Neuronal stem cell (in vitro differentiated cells): Measurements from ENCODE around the gene TNFRSF13B.
"Not testable (repeated sequence)": the region's sequence is repeated elsewhere in the genome, so short reads cannot be mapped to it uniquely, and the experiment has no call there.

Experiments used
- DNase-seq: peaks from one replicate; pipeline ENCODE4 v3.0.0-alpha.2; 2013; ENCODE audit warnings: low spot score
- H2AFZ ChIP-seq: one replicate; pipeline ENCODE4 v1.6.1; 2013; ENCODE audit warnings: mild to moderate bottlenecking, low read length, inconsistent platforms
- H2AK5ac ChIP-seq: 2 replicates; pipeline ENCODE4 v1.6.1; 2013; ENCODE audit warnings: low read depth, mild to moderate bottlenecking, inconsistent platforms, low read length, moderate library complexity, mixed read lengths
- H2BK120ac ChIP-seq: 2 replicates; pipeline ENCODE4 v1.6.1; 2013; ENCODE audit warnings: low read depth, mild to moderate bottlenecking, inconsistent platforms, low read length, moderate library complexity, mixed read lengths
- H2BK12ac ChIP-seq: one replicate; pipeline ENCODE4 v1.6.1; 2013; ENCODE audit warnings: low read length, inconsistent platforms
- H2BK15ac ChIP-seq: 2 replicates; pipeline ENCODE4 v1.6.1; 2013; ENCODE audit warnings: mild to moderate bottlenecking, low read length, inconsistent platforms, mixed read lengths
- H2BK5ac ChIP-seq: one replicate; pipeline ENCODE4 v1.6.1; 2013; ENCODE audit warnings: inconsistent platforms, mild to moderate bottlenecking, low read length, moderate library complexity
- H3K14ac ChIP-seq: one replicate; pipeline ENCODE4 v1.6.1; 2013; ENCODE audit warnings: low read length, inconsistent platforms
- H3K18ac ChIP-seq: 2 replicates; pipeline ENCODE4 v1.6.1; 2013; ENCODE audit warnings: low read length, inconsistent platforms
- H3K23ac ChIP-seq: 2 replicates; pipeline ENCODE4 v1.6.1; 2013; ENCODE audit warnings: low read depth, mild to moderate bottlenecking, mixed read lengths, low read length, inconsistent platforms; ENCODE audit not compliant: poor library complexity
- H3K27ac ChIP-seq: replicated peaks from 3 replicates; pipeline ENCODE4 v1.5.1; 2013; ENCODE audit warnings: low read length, inconsistent platforms
- H3K27me3 ChIP-seq, 3 experiments: 2 replicates each; pipeline ENCODE4 v1.6.1; 2013; ENCODE audit warnings: low read length in 3 of 3, mild to moderate bottlenecking in 2 of 3, inconsistent platforms in 1 of 3, low read depth in 1 of 3, mixed read lengths in 1 of 3, moderate library complexity in 1 of 3; ENCODE audit not compliant: control insufficient read depth in 3 of 3, insufficient read depth in 3 of 3
- H3K36me3 ChIP-seq, 2 donors: replicated peaks in 1 of 2; 2 replicates each; pipeline ENCODE4 v1.6.1; 2013; ENCODE audit warnings: low read length in 2 of 2; ENCODE audit not compliant: control insufficient read depth in 2 of 2, insufficient read depth in 2 of 2
- H3K4ac ChIP-seq: 2 replicates; pipeline ENCODE4 v1.6.1; 2013; ENCODE audit warnings: inconsistent platforms, mild to moderate bottlenecking, low read length, moderate library complexity
- H3K4me1 ChIP-seq, 2 donors: 1 replicate in 1 of 2; 2 replicates in 1 of 2; pipeline ENCODE4 v1.6.1; 2013; ENCODE audit warnings: low read length in 2 of 2, low read depth in 1 of 2; ENCODE audit not compliant: control insufficient read depth in 2 of 2, insufficient read depth in 1 of 2
- H3K4me2 ChIP-seq: one replicate; pipeline ENCODE4 v1.6.1; 2013; ENCODE audit warnings: mild to moderate bottlenecking, low read length, inconsistent platforms; ENCODE audit not compliant: insufficient read depth, poor library complexity, severe bottlenecking
- H3K4me3 ChIP-seq, 2 donors: 2 replicates each; pipeline ENCODE4 v1.5.1; 2013; ENCODE audit warnings: low read length in 2 of 2, mild to moderate bottlenecking in 2 of 2, inconsistent platforms in 1 of 2, moderate library complexity in 1 of 2
- H3K79me1 ChIP-seq: one replicate; pipeline ENCODE4 v1.6.1; 2013; ENCODE audit warnings: low read depth, mild to moderate bottlenecking, inconsistent platforms, low read length, moderate library complexity
- H3K9ac ChIP-seq: one replicate; pipeline ENCODE4 v1.6.1; 2013; ENCODE audit warnings: mild to moderate bottlenecking, low read depth, low read length, inconsistent platforms; ENCODE audit not compliant: poor library complexity
- H3K9me3 ChIP-seq, 2 donors: replicated peaks in 1 of 2; 2 replicates each; pipeline versions ENCODE3 to v1.6.1; 2013; ENCODE audit warnings: low read length in 2 of 2, mild to moderate bottlenecking in 2 of 2, inconsistent platforms in 1 of 2, low read depth in 1 of 2, mixed read lengths in 1 of 2, moderate library complexity in 1 of 2; ENCODE audit not compliant: control insufficient read depth in 2 of 2, insufficient read depth in 1 of 2
- H4K8ac ChIP-seq: one replicate; pipeline ENCODE4 v1.6.1; 2013; ENCODE audit warnings: low read depth, mild to moderate bottlenecking, inconsistent platforms, low read length, moderate library complexity
- H4K91ac ChIP-seq: one replicate; pipeline ENCODE4 v1.6.1; 2013; ENCODE audit warnings: low read length, low read depth, mild to moderate bottlenecking, inconsistent platforms; ENCODE audit not compliant: poor library complexity
- WGBS, 2 donors: extraction: QIAGEN DNeasy Blood & Tissue Kit; methylation state at CpG; one replicate each; pipeline ENCODE4 v1.1.7; 2013; ENCODE audit warnings: missing lambda C conversion rate in 2 of 2, mixed read lengths in 1 of 2; ENCODE audit not compliant: insufficient read length in 2 of 2, insufficient replicate concordance in 1 of 2; ENCODE audit errors: extremely low coverage in 2 of 2; 5-methylcytosine and 5-hydroxymethylcytosine counted together

Gene TNFRSF13B

DNA sequence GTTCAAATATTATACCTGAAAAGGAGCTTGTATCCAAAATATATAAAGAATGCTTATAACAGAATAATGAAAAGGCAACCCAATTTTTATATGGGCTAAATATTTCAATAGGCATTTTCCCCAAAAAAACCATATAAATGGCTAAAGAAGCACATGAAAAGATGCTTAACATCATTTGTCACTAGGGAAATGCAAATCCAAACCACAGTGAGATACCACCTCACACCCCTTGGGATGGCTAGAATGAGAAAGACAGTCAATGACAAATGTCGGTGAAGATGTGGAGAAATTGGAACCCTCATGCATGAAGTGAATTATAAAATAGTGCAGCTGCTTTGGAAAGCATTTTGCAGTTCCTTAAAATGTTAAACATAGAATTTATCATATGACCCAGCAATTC is 3.1 kb downstream of the TNFRSF13B start:
- Histone ChIP-seq H3K23ac (no peak overlapping the region), H3K4me2 (no peak overlapping the region), H3K36me3 (no peaks in the 10 kb centered on the region), H3K27ac (no peak overlapping the region), H2BK15ac (no peak overlapping the region), H2AFZ (no peak overlapping the region), H2AK5ac (no peak overlapping the region), H4K91ac (no peak overlapping the region), H3K4me3 (no peak overlapping the region), H3K9me3 (no peaks in the 10 kb centered on the region), H4K8ac (no peak overlapping the region), H2BK5ac (no peak overlapping the region), H2BK12ac (no peak overlapping the region), H3K79me1 (no peaks in the 10 kb centered on the region), H3K4ac (no peak overlapping the region), H2BK120ac (no peak overlapping the region), H3K4me1 (peaks cover 0 to 1% of the 10 kb centered on the region in 2 donors), H3K9ac (no peak overlapping the region), H3K18ac (no peak overlapping the region), H3K14ac (no peak overlapping the region), H3K27me3 (peaks cover 0 to 21% (median 0%) of the 10 kb centered on the region in 3 experiments)
- WGBS, 2 donors: no CpG with 5 or more reads among the region's 1 CpG
- no peak for DNase-seq

DNA sequence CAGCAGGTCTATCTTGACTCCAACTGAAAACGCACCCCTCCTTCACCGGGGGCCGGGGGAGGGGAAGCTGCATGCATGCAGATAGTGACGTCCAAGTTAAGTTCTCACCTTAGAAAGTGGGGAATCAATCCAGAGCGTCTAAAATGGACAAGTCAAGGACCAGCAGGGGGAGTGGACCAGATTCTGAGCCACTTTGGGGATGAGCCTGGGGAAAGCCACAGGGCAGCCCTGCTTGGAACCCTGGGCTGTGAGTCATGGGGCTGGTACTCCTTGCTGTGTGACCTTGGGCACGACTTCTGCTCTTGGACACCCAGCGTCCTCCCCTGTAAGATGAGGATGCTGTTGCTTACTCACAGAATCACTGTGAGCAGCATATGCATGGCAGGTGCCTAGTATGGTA is 9.1 kb downstream of the TNFRSF13B start:
- H3K23ac ChIP-seq: peak overlapping the region; percentile 58
- no peak overlapping the region for H3K18ac ChIP-seq
- H2BK5ac ChIP-seq: no peak overlapping the region
- H2BK15ac ChIP-seq: no peak overlapping the region
- H2AK5ac ChIP-seq: no peak overlapping the region
- H4K8ac ChIP-seq: no peak overlapping the region
- H3K79me1 ChIP-seq: no peaks in the 10 kb centered on the region
- no CpG with 5 or more reads among the region's 7 CpGs for WGBS, 2 donors
- no peak overlapping the region for H3K9ac ChIP-seq
- H3K14ac ChIP-seq: no peak overlapping the region
- no peak overlapping the region for H4K91ac ChIP-seq
- H3K4ac ChIP-seq: no peak overlapping the region
- peaks cover 0 to 3% of the 10 kb centered on the region in 2 donors for H3K9me3 ChIP-seq
- H2BK120ac ChIP-seq: no peak overlapping the region
- H2BK12ac ChIP-seq: no peak overlapping the region
- H2AFZ ChIP-seq: no peak overlapping the region
- no peaks in the 10 kb centered on the region for H3K36me3 ChIP-seq
- H3K27ac ChIP-seq: no peak overlapping the region
- no peak overlapping the region for H3K4me2 ChIP-seq
- DNase-seq: no peak
- no peak overlapping the region for H3K4me3 ChIP-seq
- no peaks in the 10 kb centered on the region for H3K4me1 ChIP-seq
- no peaks in the 10 kb centered on the region for H3K27me3 ChIP-seq

DNA sequence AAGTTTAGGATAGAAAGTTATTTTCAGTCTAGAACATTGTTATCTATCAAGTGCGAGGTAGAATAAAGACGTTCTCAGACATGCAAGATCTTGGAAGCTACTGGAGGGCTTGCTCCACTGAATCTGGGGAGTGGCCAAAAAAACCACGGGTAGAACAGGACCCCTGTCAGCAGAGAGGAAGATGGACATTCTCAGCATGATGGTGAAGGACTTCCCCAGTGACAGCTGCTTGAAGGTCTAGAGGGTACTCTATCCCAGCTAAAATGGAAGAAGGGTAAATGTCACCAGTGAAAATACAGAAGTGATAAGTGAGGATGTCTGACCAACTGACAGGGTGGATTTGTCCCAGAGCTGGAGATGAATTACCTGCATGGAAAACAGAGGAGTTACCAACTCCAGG is 10.1 kb downstream of the TNFRSF13B start:
- Histone ChIP-seq H2AFZ (no peak overlapping the region), H2BK120ac (no peak overlapping the region), H3K4me2 (no peak overlapping the region), H3K9ac (no peak overlapping the region), H3K27ac (no peak overlapping the region), H3K14ac (no peak overlapping the region), H4K8ac (no peak overlapping the region), H2BK5ac (no peak overlapping the region), H3K18ac (no peak overlapping the region), H3K4ac (no peak overlapping the region), H2AK5ac (no peak overlapping the region), H3K9me3 (peaks cover 0 to 4% of the 10 kb centered on the region in 2 donors), H3K79me1 (peaks cover 1% of the 10 kb centered on the region), H3K27me3 (no peaks in the 10 kb centered on the region), H3K4me3 (no peak overlapping the region), H2BK12ac (no peak overlapping the region), H3K36me3 (no peaks in the 10 kb centered on the region), H2BK15ac (no peak overlapping the region), H3K23ac (no peak overlapping the region), H4K91ac (no peak overlapping the region), H3K4me1 (no peaks in the 10 kb centered on the region)
- no CpG with 5 or more reads among the region's 3 CpGs for WGBS, 2 donors
- no peak for DNase-seq

DNA sequence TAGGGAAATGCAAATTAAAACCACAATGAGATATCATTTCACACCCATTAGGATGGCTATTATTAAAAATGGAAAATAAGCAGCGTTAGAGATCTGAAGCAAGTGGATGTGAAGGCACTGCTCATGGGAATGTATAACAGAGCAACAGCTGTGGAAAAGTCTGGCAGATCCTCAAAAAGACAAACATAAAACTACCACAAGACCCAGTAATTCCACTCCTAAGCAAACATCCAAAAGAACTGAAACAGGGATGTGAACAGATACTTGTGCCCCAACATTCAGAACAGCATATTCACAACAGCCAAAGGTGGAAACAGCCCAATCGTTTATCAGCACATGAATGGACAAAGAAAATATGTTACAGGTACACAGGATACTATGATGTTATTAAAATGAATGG is 10.9 kb downstream of the TNFRSF13B start:
- DNase-seq, H3K36me3 ChIP-seq, H2BK5ac ChIP-seq, H3K4ac ChIP-seq, H4K91ac ChIP-seq, H3K27me3 ChIP-seq, H2AFZ ChIP-seq, H3K4me1 ChIP-seq, H3K4me3 ChIP-seq, H3K23ac ChIP-seq, H2BK15ac ChIP-seq, H3K9ac ChIP-seq, H4K8ac ChIP-seq, H2AK5ac ChIP-seq, H3K27ac ChIP-seq, H3K14ac ChIP-seq, H3K79me1 ChIP-seq, H2BK12ac ChIP-seq, H3K18ac ChIP-seq, H3K9me3 ChIP-seq, H2BK120ac ChIP-seq, H3K4me2 ChIP-seq: not testable (repeated sequence)
- no CpG with 5 or more reads among the region's 2 CpGs for WGBS, 2 donors
